Activated CD4-positive, alpha-beta T cell treated with anti-CD3 and anti-CD28 coated beads, Interleukin-2, amount 10 ng/mL, durations not matched to agents 24 days and 14 days (primary cell): Measurements from ENCODE around the gene RSPRY1. TPM values are rescaled to one million over a fixed set of nuclear protein-coding genes. Genes with fewer than 3 reads are reported as not detected.

ENCODE experiments used
- DNase-seq: peaks from one replicate; pipeline ENCODE4 v3.0.0; 2022
- H3K27ac Mint-ChIP-seq: one replicate; pipeline ENCODE4 v1.8.0; 2022; ENCODE audit warnings: mild to moderate bottlenecking, mixed read lengths
- H3K27me3 Mint-ChIP-seq: one replicate; pipeline ENCODE4 v1.8.0; 2022; ENCODE audit warnings: mixed read lengths
- H3K36me3 Mint-ChIP-seq: one replicate; pipeline ENCODE4 v1.8.0; 2022; ENCODE audit warnings: low read depth, mild to moderate bottlenecking, mixed read lengths
- H3K4me1 Mint-ChIP-seq: one replicate; pipeline ENCODE4 v1.8.0; 2021; ENCODE audit warnings: mixed read lengths
- H3K4me3 Mint-ChIP-seq: one replicate; pipeline ENCODE4 v1.8.0; 2022; ENCODE audit warnings: mild to moderate bottlenecking, moderate library complexity, mixed read lengths
- H3K9me3 Mint-ChIP-seq: one replicate; pipeline ENCODE4 v1.8.0; 2021; ENCODE audit warnings: mixed read lengths
- intact Hi-C: fragments of 100-400 bp; cut with micrococcal nuclease; formaldehyde crosslinking; loops from one replicate; pipeline ENCODE4 v1.15.1; 2023
- total RNA-seq: library from RNA; stranded (reverse); gene quantifications from 2 replicates; pipeline ENCODE4 v1.2.3, GENCODE V29; 2022

The RSPRY1 gene
- total RNA-seq, 1 donor from 2014 or later, result 36.6 TPM

DNA sequence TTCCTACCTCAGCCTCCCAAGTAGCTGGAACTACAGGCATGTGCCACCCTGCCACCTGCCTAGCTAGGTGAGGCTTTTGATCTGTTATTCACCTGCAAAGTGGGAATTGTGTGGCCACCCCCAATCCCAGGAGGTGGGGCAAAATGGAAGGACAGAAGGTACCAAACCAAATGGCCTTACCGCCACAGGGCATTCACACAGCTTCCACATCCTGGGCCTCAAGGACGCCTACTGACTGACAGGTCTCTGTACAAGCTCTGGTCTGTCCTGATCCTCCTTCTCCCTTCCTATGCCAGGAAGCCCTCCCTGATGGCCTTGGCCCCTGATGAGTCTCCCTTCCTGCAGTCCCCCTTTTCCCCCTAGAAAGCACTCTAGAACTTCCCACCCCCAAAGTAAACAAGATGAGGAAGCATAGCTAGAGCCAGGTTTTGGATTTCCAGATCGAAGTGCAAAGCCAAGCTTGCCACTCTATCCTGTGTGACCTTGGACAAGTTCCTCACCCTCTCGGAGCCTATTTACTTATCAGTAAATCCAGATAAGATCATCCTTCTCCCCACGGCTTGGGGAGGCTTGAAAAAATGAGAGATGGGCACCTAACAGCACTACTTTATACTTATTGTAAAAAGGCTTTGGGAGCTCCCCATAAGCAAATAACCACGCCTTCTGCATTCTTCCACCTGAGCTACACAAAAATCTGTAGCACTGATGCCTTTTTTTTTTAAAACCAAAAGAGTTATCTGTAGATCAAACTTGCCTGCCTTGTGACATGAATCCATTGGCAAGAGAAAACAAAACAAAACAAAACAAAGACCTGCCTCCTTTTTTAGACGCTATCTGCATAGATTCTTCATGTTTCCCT lies 93.9 kb downstream of the RSPRY1 start:
- H3K36me3 Mint-ChIP-seq, result no peaks in the 10 kb centered on the region
- DNase-seq, result no peak
- no peaks in the 10 kb centered on the region for H3K9me3 Mint-ChIP-seq
- peaks cover 35% of the 10 kb centered on the region for H3K4me1 Mint-ChIP-seq
- H3K27me3 Mint-ChIP-seq, result peaks cover 33% of the 10 kb centered on the region
- intact Hi-C loops, result loop anchor here (10.0 kb wide), 1 partner anchor 95 kb away; the partner anchor contains the start of genes PSME3IP1 and RSPRY1
- no peak overlapping the region for H3K4me3 Mint-ChIP-seq
- no peak overlapping the region for H3K27ac Mint-ChIP-seq

DNA sequence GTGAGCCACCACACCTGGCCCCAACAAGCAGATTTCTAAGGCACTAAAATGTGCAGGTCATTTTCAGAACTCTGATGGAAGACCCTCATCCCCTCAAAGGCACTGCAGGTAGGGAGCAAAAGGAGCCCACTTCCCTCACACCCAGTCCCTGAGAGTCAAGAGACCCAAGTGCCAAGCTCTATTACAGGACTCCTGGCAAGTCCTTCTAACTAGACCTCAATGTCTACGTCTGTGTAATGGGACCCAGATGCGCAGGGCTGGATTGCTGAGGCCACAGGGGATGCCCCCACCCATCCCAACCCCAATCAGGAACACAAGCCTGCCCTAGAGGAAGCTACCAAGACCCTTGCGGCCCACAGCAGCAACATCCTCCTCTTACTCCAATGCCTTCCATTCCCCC lies 95.7 kb downstream of the RSPRY1 start:
- intact Hi-C loops, result loop anchor here (10.0 kb wide), 1 partner anchor 97 kb away; the partner anchor contains the start of genes PSME3IP1 and RSPRY1
- Mint-ChIP-seq H3K9me3 (no peaks in the 10 kb centered on the region), H3K27me3 (peaks cover 38% of the 10 kb centered on the region), H3K4me1 (peaks cover 30% of the 10 kb centered on the region), H3K4me3 (no peak overlapping the region), H3K36me3 (no peaks in the 10 kb centered on the region), H3K27ac (peak overlapping the region; percentile 27)
- DNase-seq, result no peak

DNA sequence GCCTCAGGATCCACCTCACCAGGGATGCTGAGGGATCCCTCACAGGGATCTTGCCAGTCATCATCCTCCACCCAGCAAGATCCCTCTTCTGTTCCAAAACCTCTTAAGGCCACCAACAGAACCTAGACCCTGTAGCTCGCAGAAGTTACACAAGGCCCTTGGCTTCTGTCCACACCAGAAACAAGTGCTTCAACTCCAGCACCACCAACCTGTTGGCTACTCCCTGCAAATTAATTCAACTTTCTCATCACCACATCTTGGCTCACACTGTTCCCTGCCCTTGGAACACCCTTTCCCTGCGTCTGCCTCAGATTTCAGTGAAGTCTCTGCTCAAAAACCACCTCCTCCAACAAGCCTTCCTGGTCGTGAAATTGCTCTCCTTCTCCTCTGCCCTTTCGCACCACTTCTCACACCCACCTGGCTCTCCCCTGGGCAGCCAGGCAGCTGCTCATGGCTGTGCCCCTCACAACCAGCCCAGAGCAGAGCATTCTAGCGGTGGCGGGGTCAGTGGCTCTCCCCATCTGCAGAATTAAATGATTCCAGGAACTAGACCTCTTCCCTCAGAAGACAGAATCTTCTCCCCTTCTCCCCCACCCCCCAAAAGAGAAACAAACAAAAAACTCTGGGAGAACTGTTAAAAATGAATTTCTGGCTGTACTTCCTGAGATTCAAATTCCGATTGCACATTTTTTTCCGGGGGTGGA lies 96.5 kb downstream of the RSPRY1 start:
- H3K27me3 Mint-ChIP-seq, result peaks cover 37% of the 10 kb centered on the region
- intact Hi-C loops, result loop anchor here (10.0 kb wide), 1 partner anchor 98 kb away; the partner anchor contains the start of genes PSME3IP1 and RSPRY1
- no peak for DNase-seq
- H3K9me3 Mint-ChIP-seq, result no peaks in the 10 kb centered on the region
- peaks cover 23% of the 10 kb centered on the region for H3K4me1 Mint-ChIP-seq
- H3K4me3 Mint-ChIP-seq, result peak overlapping the region; percentile 19
- peak overlapping the region; percentile 72 for H3K27ac Mint-ChIP-seq
- no peaks in the 10 kb centered on the region for H3K36me3 Mint-ChIP-seq

DNA sequence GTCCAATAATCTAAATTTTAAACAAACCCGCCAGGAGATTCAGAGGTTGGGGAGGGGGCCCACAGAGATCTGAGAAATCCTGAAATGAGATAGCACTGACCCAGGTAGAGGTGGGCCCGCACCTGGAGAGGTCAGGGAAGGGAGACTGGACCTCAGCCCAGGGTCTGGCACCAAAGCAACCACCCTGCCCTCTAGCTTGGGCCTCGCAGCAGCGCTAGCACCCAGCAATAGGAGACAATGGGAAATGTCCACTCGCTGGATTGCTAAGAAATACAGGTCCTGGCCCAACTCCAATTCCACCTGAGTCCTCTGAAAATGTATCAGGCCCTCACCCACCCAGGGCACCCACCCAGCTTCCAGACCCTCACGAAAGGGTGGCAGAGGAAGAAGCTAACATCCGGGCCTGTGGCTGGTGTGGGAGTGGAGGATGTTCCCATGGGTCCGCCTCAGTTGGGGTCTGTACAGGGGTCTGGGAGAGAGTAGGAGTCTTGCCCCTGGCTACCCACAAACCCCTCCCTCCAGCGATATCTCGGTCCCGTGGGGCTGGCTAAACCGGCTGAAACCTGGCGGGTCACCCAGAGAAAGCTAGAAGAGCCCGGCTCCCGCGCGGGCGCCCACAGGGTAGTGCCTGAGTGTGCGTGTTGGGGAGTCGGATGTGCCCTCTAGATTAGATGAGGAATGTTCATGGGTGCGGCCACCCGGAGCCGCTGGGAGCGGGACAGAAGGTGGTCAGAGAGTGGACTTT lies 97.3 kb downstream of the RSPRY1 start:
- Mint-ChIP-seq H3K9me3 (no peaks in the 10 kb centered on the region), H3K27me3 (peaks cover 35% of the 10 kb centered on the region), H3K4me1 (peaks cover 18% of the 10 kb centered on the region), H3K27ac (peak overlapping the region; percentile 63), H3K36me3 (no peaks in the 10 kb centered on the region), H3K4me3 (peak overlapping the region; percentile 77)
- no peak for DNase-seq
- intact Hi-C loops, result loop anchor here (10.0 kb wide), 1 partner anchor 99 kb away; the partner anchor contains the start of genes PSME3IP1 and RSPRY1

DNA sequence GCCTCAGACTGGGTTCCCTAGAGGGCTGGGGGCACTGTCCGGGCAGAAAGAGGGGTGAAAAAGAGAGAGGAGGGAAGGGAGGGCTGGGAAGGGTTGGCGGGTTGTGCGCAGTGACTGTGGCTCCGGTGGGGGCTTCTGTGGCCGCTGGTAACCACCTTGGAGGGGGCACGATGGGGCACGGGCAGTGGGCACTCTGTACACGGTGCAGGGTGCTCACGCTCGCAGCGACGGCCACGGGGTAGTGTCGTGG lies 97.8 kb downstream of the RSPRY1 start:
- Mint-ChIP-seq H3K9me3 (no peaks in the 10 kb centered on the region), H3K27me3 (peaks cover 35% of the 10 kb centered on the region), H3K4me1 (peaks cover 18% of the 10 kb centered on the region), H3K27ac (peak overlapping the region; percentile 63), H3K4me3 (peak overlapping the region; percentile 77), H3K36me3 (no peaks in the 10 kb centered on the region)
- DNase-seq, result no peak
- intact Hi-C loops, result loop anchor here (1.0 to 10.0 kb wide), 3 partner anchors 16 to 99 kb away; partner anchors contain the start of genes ARL2BP, PSME3IP1 and RSPRY1

DNA sequence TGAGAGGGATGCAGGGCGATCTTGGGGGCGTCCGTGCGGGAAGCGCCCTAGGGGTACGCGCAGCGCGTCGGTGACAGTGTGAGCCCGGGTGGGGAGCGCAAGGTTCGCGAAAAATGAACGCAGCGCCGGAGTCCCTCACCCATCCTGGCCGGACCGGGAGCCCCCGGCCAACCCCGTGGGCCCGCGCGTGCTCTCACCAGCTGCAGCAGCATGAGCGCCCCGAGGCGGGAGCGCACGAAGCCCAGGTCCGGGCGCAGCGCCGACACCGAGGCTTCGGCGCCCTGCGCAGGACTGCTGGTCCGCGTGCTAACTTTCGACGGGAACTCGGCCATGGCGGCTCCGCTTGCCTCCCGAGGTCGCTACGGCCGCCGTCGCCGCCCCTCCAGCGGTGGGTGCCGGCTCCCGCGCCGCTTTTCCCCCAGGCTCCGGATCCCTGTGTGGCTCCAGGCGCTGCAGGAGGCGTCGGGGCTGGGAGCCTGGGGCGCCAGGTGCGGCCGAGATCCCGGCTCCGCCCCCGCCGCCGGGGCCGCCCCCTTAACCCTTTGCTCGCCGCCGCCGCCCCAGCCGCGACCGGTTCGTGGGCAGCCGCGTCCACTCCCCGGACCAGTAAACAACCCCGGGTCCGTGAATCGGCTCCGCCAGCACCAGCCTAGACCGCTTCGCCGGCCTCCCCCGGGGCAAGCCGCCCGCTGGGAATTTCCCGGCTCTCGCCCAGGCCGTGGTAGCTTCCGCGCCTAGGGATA lies 98.3 kb downstream of the RSPRY1 start, which contains the start of gene PLLP:
PLLP (minus strand) TSS at position 464 of the 743 bp plus-strand sequence; CDS start at position 332, 132 bp downstream.
- peak; percentile 86 for DNase-seq
- Mint-ChIP-seq H3K27me3 (peaks cover 35% of the 10 kb centered on the region), H3K36me3 (no peaks in the 10 kb centered on the region), H3K4me1 (peaks cover 21% of the 10 kb centered on the region), H3K9me3 (no peaks in the 10 kb centered on the region), H3K4me3 (peak within 1 kb of the TSS; percentile 77), H3K27ac (peak within 1 kb of the TSS; percentile 63)
- intact Hi-C loops, result loop anchor here (1.0 to 10.0 kb wide), 3 partner anchors 16 to 100 kb away; partner anchors contain the start of genes ARL2BP, PSME3IP1 and RSPRY1

DNA sequence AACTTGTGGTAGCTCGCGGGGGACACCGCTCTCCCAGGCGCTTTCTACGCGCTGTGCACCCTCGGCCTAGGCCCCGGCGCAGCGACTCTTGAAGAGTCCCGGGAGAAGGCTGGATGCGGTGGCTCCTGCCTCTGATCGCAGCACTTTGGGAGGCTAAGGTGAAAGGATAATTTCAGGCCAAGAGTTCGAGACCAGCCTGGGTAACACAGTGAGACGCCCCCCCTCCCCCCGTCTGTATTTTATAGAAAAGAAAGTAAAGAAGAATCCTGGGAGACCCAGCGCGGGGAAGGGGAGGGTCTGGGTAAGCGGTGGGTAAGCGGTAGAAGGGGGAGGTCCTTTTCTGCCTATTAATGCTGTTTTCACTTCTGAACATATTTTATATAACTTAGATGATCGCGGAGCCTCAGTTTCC lies 98.8 kb downstream of the RSPRY1 start:
- H3K4me1 Mint-ChIP-seq, result peaks cover 25% of the 10 kb centered on the region
- intact Hi-C loops, result loop anchor here (1.0 to 10.0 kb wide), 3 partner anchors 15 to 100 kb away; partner anchors contain the start of genes ARL2BP, PSME3IP1 and RSPRY1
- H3K27ac Mint-ChIP-seq, result no peak overlapping the region
- no peak for DNase-seq
- H3K27me3 Mint-ChIP-seq, result peaks cover 35% of the 10 kb centered on the region
- H3K4me3 Mint-ChIP-seq, result peak overlapping the region; percentile 77
- H3K36me3 Mint-ChIP-seq, result no peaks in the 10 kb centered on the region
- no peaks in the 10 kb centered on the region for H3K9me3 Mint-ChIP-seq

DNA sequence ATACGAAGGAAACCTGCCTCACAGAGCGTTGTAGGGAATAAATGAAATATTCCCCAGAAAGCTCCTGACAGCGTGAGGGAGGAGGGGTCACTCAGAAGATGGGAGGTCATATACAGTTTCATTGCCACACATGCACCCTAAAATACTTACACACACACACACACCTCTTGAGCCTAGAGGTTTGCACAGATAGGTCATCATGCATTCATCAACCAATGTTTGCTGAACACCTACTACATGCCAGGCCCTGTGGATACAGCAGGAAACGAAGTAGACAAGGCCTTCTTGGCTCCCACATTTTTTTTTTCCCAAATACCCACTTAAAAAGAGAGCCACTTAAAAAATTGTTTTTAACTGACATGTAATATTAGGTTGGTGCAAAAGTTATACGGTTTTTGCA lies 99.2 kb downstream of the RSPRY1 start:
- H3K4me3 Mint-ChIP-seq, result peak overlapping the region; percentile 77
- H3K27ac Mint-ChIP-seq, result no peak overlapping the region
- no peak for DNase-seq
- peaks cover 34% of the 10 kb centered on the region for H3K27me3 Mint-ChIP-seq
- intact Hi-C loops, result loop anchor here (2.0 to 10.0 kb wide), 2 partner anchors 41 to 101 kb away; partner anchors contain the start of genes ARL2BP, PSME3IP1 and RSPRY1
- no peaks in the 10 kb centered on the region for H3K36me3 Mint-ChIP-seq
- H3K9me3 Mint-ChIP-seq, result no peaks in the 10 kb centered on the region
- peaks cover 25% of the 10 kb centered on the region for H3K4me1 Mint-ChIP-seq

DNA sequence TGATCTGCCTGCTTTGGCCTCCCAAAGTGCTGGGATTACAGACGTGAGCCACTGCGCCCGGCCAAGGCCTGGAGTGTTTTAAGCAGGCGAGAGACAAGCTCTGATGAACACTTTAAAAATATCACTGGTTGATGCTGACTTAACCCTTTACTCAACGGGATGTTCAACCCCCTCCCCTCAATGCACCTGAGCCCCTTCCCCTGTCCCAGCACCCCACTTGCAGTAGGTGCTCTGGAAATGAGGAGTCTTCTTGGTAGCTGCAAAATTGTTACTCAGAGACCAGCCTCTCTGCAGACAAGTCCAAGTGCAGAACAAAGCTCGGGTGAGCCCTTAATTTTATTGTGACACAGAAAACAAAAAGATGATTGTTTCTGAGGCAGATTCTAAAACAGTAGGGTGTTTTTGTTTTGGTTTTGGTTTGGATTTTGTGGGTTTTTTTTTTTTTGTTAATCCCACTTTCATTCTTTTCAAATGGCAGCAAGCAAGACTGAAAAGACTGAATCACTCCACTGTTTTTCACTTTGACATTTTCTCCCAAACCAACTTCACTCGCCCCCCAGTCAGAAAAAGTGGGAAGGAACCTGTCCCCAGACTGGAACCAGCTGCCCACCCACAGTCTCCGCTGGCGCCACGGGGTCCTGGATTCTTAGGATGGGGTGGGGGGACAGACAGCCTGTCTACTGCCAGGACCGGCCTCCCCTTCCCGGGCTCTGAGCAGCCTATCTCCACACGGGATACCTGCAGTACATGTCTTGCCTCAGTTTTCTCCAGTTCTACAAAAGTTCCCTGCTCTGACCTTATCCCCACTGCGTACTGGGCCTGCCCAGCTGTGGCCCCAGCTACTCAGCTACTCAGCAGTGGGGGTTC lies 103.5 kb downstream of the RSPRY1 start:
- Mint-ChIP-seq H3K27ac (peak overlapping the region; percentile 62), H3K27me3 (peaks cover 7% of the 10 kb centered on the region), H3K36me3 (no peaks in the 10 kb centered on the region), H3K4me1 (peaks cover 18% of the 10 kb centered on the region), H3K4me3 (peak overlapping the region; percentile 45), H3K9me3 (no peaks in the 10 kb centered on the region)
- peak; percentile 60 for DNase-seq
- intact Hi-C loops, result loop anchor here (10.0 kb wide), 1 partner anchor 105 kb away; the partner anchor contains the start of genes PSME3IP1 and RSPRY1
